Measurements from ENCODE around the gene HOXA11.
A peak's percentile ranks its signal among the peaks of the same experiment; 100 is the strongest.

HOXA11 gene

GRCh38 chr7:27147199-27148030 lies 37.6 kb downstream of the HOXA11 start, which contains the start of gene HOXA6:
TSS of gene HOXA6 (minus strand) at chr7:27147774. CDS start at chr7:27147749, 25 bp downstream.
- DNase-seq (ENCODE audit: low spot score), result no peak

- no peak for DNase-seq (ENCODE audit: low spot score)
These were observed 38.4 kb downstream of the HOXA11 start for GRCh38 chr7:27146491-27147198.

GRCh38 chr7:27145914-27146412 lies 39.1 kb downstream of the HOXA11 start:
- no peak for DNase-seq (ENCODE audit: low spot score)

- DNase-seq (ENCODE audit: low spot score), result no peak
These were observed 39.7 kb downstream of the HOXA11 start for GRCh38 chr7:27145165-27145913.

- no peak for DNase-seq (ENCODE audit: low spot score)
These were observed 40.3 kb downstream of the HOXA11 start for GRCh38 chr7:27144781-27145164.

GRCh38 chr7:27143950-27144780 lies 40.9 kb downstream of the HOXA11 start:
- no peak for DNase-seq (ENCODE audit: low spot score)

GRCh38 chr7:27143023-27143949 lies 41.7 kb downstream of the HOXA11 start, which contains the start of gene HOXA5:
TSS of gene HOXA5 (minus strand) at chr7:27143681. CDS start at chr7:27143607, 74 bp downstream.
- no peak for DNase-seq (ENCODE audit: low spot score)

GRCh38 chr7:27142580-27143022 lies 42.4 kb downstream of the HOXA11 start:
- DNase-seq (ENCODE audit: low spot score), result no peak

GRCh38 chr7:27141923-27142579 lies 43.0 kb downstream of the HOXA11 start:
- DNase-seq (ENCODE audit: low spot score), result no peak

- no peak for DNase-seq (ENCODE audit: low spot score)
These were observed 43.7 kb downstream of the HOXA11 start for GRCh38 chr7:27141137-27141922.

- DNase-seq (ENCODE audit: low spot score), result peak; percentile 56
These were observed 44.7 kb downstream of the HOXA11 start for GRCh38 chr7:27140126-27140857.

GRCh38 chr7:27139334-27140125 lies 45.5 kb downstream of the HOXA11 start:
- DNase-seq (ENCODE audit: low spot score), result no peak

- DNase-seq (ENCODE audit: low spot score), result no peak
These were observed 46.1 kb downstream of the HOXA11 start for GRCh38 chr7:27138985-27139333.

- DNase-seq (ENCODE audit: low spot score), result no peak
These were observed 46.6 kb downstream of the HOXA11 start for GRCh38 chr7:27138472-27138871.

- no peak for DNase-seq (ENCODE audit: low spot score)
These were observed 47.3 kb downstream of the HOXA11 start for GRCh38 chr7:27137640-27138315.

GRCh38 chr7:27134392-27134791 lies 50.6 kb downstream of the HOXA11 start:
- DNase-seq (ENCODE audit: low spot score), result peak; percentile 64
